Prostate gland (tissue), 2 donors: ENCODE measurements around the gene YTHDF1.

ENCODE experiments used
- POLR2A ChIP-seq: fragments of 450-650 bp; IDR thresholded peaks from one replicate; pipeline ENCODE4 v1.6.1; 2016; ENCODE audit warnings: antibody characterized with exemption, mild to moderate bottlenecking
- POLR2AphosphoS5 ChIP-seq: sonication (generic); formaldehyde crosslinking; IDR thresholded peaks from one replicate; pipeline ENCODE4 v1.6.1; 2017; ENCODE audit warnings: antibody characterized with exemption
- TF ChIP-seq, protein P1 (sequence below), 4 experiments: fragments of 200-600 bp in 2 of 4; fragments of 450-650 bp in 2 of 4; sonication (generic) in 2 of 4; IDR thresholded peaks; 1 replicate in 3 of 4; 2 replicates in 1 of 4; pipeline ENCODE4 v1.5.1; 2016 to 2019; ENCODE audit warnings: antibody characterized with exemption in 4 of 4, mild to moderate bottlenecking in 2 of 4, moderate library complexity in 2 of 4

DNA sequence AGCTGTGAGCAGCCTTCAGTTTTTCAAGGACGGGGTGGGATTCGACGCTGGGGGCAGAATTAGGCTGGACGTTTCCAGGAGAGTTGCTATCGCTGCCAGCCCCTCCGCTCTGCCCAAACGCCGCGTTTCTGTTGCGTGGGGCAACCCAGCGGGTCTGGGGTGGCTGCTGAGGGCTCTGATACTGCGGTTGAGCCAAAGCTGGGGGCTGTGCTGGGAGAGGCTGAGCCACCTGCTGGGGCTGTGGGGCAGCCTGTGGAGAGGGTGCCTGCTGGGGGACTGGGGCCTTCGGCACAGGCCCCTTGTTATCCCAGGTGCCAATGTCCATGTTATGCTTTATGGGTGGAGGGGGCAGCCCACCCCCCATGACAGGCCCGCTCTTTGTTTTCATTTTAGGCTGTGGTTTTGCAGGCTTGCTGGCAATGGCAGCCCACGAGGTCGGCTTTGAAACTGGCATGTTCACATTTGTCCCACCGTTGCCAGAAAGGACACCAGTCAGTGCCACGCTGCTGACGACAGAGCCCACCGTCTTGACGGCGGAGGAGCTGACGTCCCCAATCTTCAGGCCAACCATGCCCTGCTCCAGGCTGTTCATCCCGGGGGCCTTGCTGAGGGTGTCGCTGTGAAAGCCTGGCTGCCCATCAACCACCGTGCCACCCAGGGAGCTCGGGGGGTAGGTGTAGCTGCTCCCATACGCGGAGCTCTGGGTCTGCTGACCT lies 13.0 kb downstream of the YTHDF1 start:
- TF ChIP-seq POLR2AphosphoS5 (no peak), POLR2A (no peak)
- TF ChIP-seq, protein P1, sequence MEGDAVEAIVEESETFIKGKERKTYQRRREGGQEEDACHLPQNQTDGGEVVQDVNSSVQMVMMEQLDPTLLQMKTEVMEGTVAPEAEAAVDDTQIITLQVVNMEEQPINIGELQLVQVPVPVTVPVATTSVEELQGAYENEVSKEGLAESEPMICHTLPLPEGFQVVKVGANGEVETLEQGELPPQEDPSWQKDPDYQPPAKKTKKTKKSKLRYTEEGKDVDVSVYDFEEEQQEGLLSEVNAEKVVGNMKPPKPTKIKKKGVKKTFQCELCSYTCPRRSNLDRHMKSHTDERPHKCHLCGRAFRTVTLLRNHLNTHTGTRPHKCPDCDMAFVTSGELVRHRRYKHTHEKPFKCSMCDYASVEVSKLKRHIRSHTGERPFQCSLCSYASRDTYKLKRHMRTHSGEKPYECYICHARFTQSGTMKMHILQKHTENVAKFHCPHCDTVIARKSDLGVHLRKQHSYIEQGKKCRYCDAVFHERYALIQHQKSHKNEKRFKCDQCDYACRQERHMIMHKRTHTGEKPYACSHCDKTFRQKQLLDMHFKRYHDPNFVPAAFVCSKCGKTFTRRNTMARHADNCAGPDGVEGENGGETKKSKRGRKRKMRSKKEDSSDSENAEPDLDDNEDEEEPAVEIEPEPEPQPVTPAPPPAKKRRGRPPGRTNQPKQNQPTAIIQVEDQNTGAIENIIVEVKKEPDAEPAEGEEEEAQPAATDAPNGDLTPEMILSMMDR (IDR thresholded peaks at IDR 0.05) = no peak
